Natural killer cell treated with Interleukin-12 subunit alpha and Interleukin-12 subunit beta and Interleukin-15 and Interleukin-18, amount 100 ng/mL, for 72 hours (primary cell): Measurements from ENCODE around the gene TBC1D8B. TPM values are rescaled to one million over a fixed set of nuclear protein-coding genes. Genes with fewer than 3 reads are reported as not detected.
A peak's percentile ranks its signal among the peaks of the same experiment; 100 is the strongest.

Source experiments
- ATAC-seq, 2 donors: fragments of 150-1000 bp; cut with Tn5 transposase in 1 of 2; sonication (Bioruptor Pico), chemical (Tn5 transposase) in 1 of 2; 2 replicates each; pipeline ENCODE4 v1.10.0; 2021
- DNase-seq: peaks from one replicate; pipeline ENCODE4 v3.0.0; 2022; ENCODE audit warnings: low spot score
- H3K27ac Mint-ChIP-seq, 2 donors: 1 replicate in 1 of 2; 2 replicates in 1 of 2; pipeline ENCODE4 v1.8.0; 2022; ENCODE audit warnings: mixed read lengths in 2 of 2, mild to moderate bottlenecking in 1 of 2, moderate library complexity in 1 of 2
- H3K27me3 Mint-ChIP-seq, 2 donors: 1 replicate in 1 of 2; 2 replicates in 1 of 2; pipeline ENCODE4 v1.8.0; 2022; ENCODE audit warnings: mixed read lengths in 2 of 2
- H3K36me3 Mint-ChIP-seq: one replicate; pipeline ENCODE4 v1.8.0; 2022; ENCODE audit warnings: mixed read lengths
- H3K4me1 Mint-ChIP-seq, 2 donors: 1 replicate in 1 of 2; 2 replicates in 1 of 2; pipeline ENCODE4 v1.8.0; 2022; ENCODE audit warnings: low read depth in 2 of 2, mixed read lengths in 2 of 2, mild to moderate bottlenecking in 1 of 2
- H3K4me3 Mint-ChIP-seq: one replicate; pipeline ENCODE4 v1.8.0; 2022; ENCODE audit warnings: mixed read lengths
- H3K9me3 Mint-ChIP-seq: 2 replicates; pipeline ENCODE4 v1.8.0; 2022; ENCODE audit warnings: mixed read lengths
- total RNA-seq, 2 donors: library from RNA; stranded (reverse); gene quantifications; one replicate each; pipeline ENCODE4 v1.2.3, GENCODE V29; 2022

TBC1D8B gene
- total RNA-seq, 2 donors from 2014 or later = 0.31 to 0.56 TPM

GRCh38 chrX:106903291-106903824 lies 100.9 kb downstream of the TBC1D8B start, which contains the start of gene RIPPLY1:
RIPPLY1 (minus strand) TSS chrX:106903341; CDS start chrX:106903287, 54 bp downstream.
- Mint-ChIP-seq H3K9me3 (no peaks in the 10 kb centered on the region), H3K36me3 (no peaks in the 10 kb centered on the region), H3K27ac (no peak within 1 kb of the TSS), H3K27me3 (peaks cover 0 to 6% of the 10 kb centered on the region in 2 donors), H3K4me1 (no peaks in the 10 kb centered on the region), H3K4me3 (no peak within 1 kb of the TSS)
- DNase-seq = no peak
- no peak for ATAC-seq

GRCh38 chrX:106903856-106904528 lies 101.5 kb downstream of the TBC1D8B start:
- ATAC-seq (peak in 1 of 2 donors; percentile 12), DNase-seq (no peak)
- Mint-ChIP-seq H3K4me3 (no peak overlapping the region), H3K27ac (no peak overlapping the region), H3K27me3 (peaks cover 0 to 6% of the 10 kb centered on the region in 2 donors), H3K36me3 (no peaks in the 10 kb centered on the region), H3K4me1 (no peaks in the 10 kb centered on the region), H3K9me3 (no peaks in the 10 kb centered on the region)

- Mint-ChIP-seq H3K36me3 (no peaks in the 10 kb centered on the region), H3K9me3 (no peaks in the 10 kb centered on the region), H3K4me1 (no peaks in the 10 kb centered on the region), H3K27ac (no peak overlapping the region), H3K4me3 (no peak overlapping the region), H3K27me3 (peaks cover 0 to 5% of the 10 kb centered on the region in 2 donors)
- DNase-seq = no peak
- no peak for ATAC-seq
Measured at GRCh38 chrX:106905064-106905708, 102.7 kb downstream of the TBC1D8B start.

GRCh38 chrX:106906361-106906760 lies 103.9 kb downstream of the TBC1D8B start:
- DNase-seq = no peak
- Mint-ChIP-seq H3K27ac (no peak overlapping the region), H3K36me3 (no peaks in the 10 kb centered on the region), H3K9me3 (no peaks in the 10 kb centered on the region), H3K4me1 (no peaks in the 10 kb centered on the region), H3K27me3 (peaks cover 0 to 6% of the 10 kb centered on the region in 2 donors), H3K4me3 (no peak overlapping the region)
- ATAC-seq = no peak

- DNase-seq (no peak), ATAC-seq (no peak)
- Mint-ChIP-seq H3K4me1 (peaks cover 5 to 6% of the 10 kb centered on the region in 2 donors), H3K27ac (no peak overlapping the region), H3K36me3 (no peaks in the 10 kb centered on the region), H3K27me3 (peaks cover 15 to 26% of the 10 kb centered on the region in 2 donors), H3K9me3 (no peaks in the 10 kb centered on the region), H3K4me3 (no peak overlapping the region)
Measured at GRCh38 chrX:106912864-106913263, 110.4 kb downstream of the TBC1D8B start.

GRCh38 chrX:106917830-106918500 lies 115.5 kb downstream of the TBC1D8B start:
- DNase-seq (no peak), ATAC-seq (no peak)
- Mint-ChIP-seq H3K27me3 (peaks cover 15 to 17% of the 10 kb centered on the region in 2 donors), H3K27ac (no peak overlapping the region), H3K4me3 (no peak overlapping the region), H3K4me1 (peaks cover 7 to 9% of the 10 kb centered on the region in 2 donors), H3K36me3 (no peaks in the 10 kb centered on the region), H3K9me3 (no peaks in the 10 kb centered on the region)

- Mint-ChIP-seq H3K27ac (no peak within 1 kb of the TSS), H3K27me3 (peaks cover 15% of the 10 kb centered on the region in 2 donors), H3K9me3 (no peaks in the 10 kb centered on the region), H3K4me1 (peaks cover 7 to 9% of the 10 kb centered on the region in 2 donors), H3K36me3 (no peaks in the 10 kb centered on the region), H3K4me3 (no peak within 1 kb of the TSS)
- DNase-seq (no peak), ATAC-seq (no peak)
Measured at GRCh38 chrX:106919932-106920452, 117.5 kb downstream of the TBC1D8B start, which contains the start of gene CLDN2. CLDN2 (plus strand) TSS chrX:106920402; CDS start chrX:106928229, 7,827 bp downstream.

GRCh38 chrX:106921637-106922036 lies 119.2 kb downstream of the TBC1D8B start:
- ATAC-seq (no peak), DNase-seq (no peak)
- Mint-ChIP-seq H3K4me1 (peaks cover 7 to 9% of the 10 kb centered on the region in 2 donors), H3K9me3 (no peaks in the 10 kb centered on the region), H3K4me3 (no peak overlapping the region), H3K36me3 (no peaks in the 10 kb centered on the region), H3K27me3 (peaks cover 0 to 5% of the 10 kb centered on the region in 2 donors), H3K27ac (no peak overlapping the region)

Other genes starting within 250 kb of the TBC1D8B start
- gene RADX, start 190.7 kb upstream of the TBC1D8B start, total RNA-seq = 1 to 10 TPM; 5.2 to 7.6 TPM
- gene RNF128, start 76.0 kb upstream of the TBC1D8B start, total RNA-seq = not detected
- gene RIPPLY1, start 100.7 kb downstream of the TBC1D8B start, total RNA-seq = not detected
- gene CLDN2, start 117.7 kb downstream of the TBC1D8B start, total RNA-seq = not detected
- gene MORC4, start 197.5 kb downstream of the TBC1D8B start, total RNA-seq = 1 to 10 TPM; 3.1 to 4.6 TPM